Measurements from ENCODE around the gene LRCH1.

Gene LRCH1

DNA sequence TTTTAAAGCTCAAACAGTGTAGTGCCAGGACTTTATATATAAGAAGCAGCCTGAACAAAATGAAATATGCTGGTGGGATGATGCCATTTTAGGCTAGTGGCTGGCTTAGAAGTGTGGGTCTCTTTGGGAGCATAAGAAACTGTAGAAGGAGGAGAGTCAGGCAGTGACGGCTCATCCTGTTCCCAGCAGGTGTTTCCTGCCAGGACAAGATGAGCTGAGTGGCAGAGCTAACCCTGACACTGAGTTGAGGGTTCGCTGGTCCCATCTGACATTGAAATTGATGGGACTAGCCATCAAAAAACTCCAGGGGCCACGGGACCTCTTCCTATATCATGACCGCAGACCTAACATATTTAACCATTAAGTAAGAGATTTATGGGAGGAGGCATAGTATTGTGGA is 192.7 kb downstream of the LRCH1 start:
- ChIA-PET CTCF (no interaction called here), POLR2A (no interaction called here)
- no peak for DNase-seq (ENCODE audit: low read depth, low spot score)
- TF ChIP-seq, protein P1, sequence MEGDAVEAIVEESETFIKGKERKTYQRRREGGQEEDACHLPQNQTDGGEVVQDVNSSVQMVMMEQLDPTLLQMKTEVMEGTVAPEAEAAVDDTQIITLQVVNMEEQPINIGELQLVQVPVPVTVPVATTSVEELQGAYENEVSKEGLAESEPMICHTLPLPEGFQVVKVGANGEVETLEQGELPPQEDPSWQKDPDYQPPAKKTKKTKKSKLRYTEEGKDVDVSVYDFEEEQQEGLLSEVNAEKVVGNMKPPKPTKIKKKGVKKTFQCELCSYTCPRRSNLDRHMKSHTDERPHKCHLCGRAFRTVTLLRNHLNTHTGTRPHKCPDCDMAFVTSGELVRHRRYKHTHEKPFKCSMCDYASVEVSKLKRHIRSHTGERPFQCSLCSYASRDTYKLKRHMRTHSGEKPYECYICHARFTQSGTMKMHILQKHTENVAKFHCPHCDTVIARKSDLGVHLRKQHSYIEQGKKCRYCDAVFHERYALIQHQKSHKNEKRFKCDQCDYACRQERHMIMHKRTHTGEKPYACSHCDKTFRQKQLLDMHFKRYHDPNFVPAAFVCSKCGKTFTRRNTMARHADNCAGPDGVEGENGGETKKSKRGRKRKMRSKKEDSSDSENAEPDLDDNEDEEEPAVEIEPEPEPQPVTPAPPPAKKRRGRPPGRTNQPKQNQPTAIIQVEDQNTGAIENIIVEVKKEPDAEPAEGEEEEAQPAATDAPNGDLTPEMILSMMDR (IDR thresholded peaks at IDR 0.05; ENCODE audit: insufficient read depth, low read length, missing control alignments) = no peak
- H3K4me3 ChIP-seq (ENCODE audit: low read depth, low read length) = no peak overlapping the region

- POLR2A ChIA-PET = no interaction called here
Observed at GRCh38 chr13:46747031-46747820, 194.3 kb downstream of the LRCH1 start.

DNA sequence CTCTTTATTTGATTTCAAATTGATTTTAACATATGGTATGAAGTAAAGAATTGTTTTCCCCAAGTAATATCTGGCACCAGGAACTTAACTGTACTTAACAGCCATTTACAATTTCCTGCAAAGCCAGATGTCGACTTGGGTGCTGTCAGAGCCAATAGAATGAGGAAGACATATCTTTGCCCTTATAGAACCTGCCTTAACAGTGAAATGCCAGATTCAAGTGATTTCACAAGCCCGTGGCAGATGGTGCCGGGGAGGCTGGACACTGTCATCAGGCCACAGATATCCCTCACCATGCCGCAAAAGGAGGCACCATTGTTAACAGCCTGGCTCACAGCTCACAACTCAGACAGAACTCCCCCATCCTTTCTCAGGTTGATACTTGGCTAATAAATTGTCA is 195.3 kb downstream of the LRCH1 start:
- DNase-seq (ENCODE audit: low read depth, low spot score) = no peak
- TF ChIP-seq, protein P1 (IDR thresholded peaks at IDR 0.05; ENCODE audit: insufficient read depth, low read length, missing control alignments) = no peak
- POLR2A ChIA-PET = no interaction called here
- no peak overlapping the region for H3K4me3 ChIP-seq (ENCODE audit: low read depth, low read length)
- CTCF ChIA-PET = interaction anchor here (1.1 to 1.4 kb wide), 2 partner anchors 17 to 27 kb away, joined by 3 read pairs; no protein-coding TSS in a partner anchor

More at GRCh38 chr13:46747031-46747820, 194.3 kb downstream of the LRCH1 start:
- TF ChIP-seq, protein P1 (IDR thresholded peaks at IDR 0.05; ENCODE audit: insufficient read depth, low read length, missing control alignments) = no peak
- CTCF ChIA-PET = interaction anchor here (1.1 to 1.4 kb wide), 2 partner anchors 18 to 26 kb away, joined by 3 read pairs; no protein-coding TSS in a partner anchor
- no peak for DNase-seq (ENCODE audit: low read depth, low spot score)
- no peak overlapping the region for H3K4me3 ChIP-seq (ENCODE audit: low read depth, low read length)

DNA sequence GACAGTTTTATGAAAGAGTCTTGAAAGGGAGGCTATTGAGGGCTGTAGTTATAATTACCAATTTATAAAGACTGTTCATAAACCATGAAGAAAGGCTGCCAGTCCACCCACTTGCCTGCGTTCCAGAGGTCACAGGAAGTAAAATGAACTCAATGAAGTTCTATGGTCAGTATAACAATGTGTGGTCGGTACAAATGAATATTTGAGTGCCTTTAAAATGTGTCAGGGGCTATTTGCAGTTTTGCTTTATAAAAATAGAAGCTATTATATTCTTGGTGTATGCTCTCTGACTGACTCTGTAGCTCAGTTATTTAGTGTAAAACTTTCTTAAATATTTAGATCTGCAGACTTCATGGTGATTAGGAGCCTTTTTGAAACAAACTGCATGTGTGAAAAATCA is 197.0 kb downstream of the LRCH1 start:
- POLR2A ChIA-PET = no interaction called here
- H3K4me3 ChIP-seq (ENCODE audit: low read depth, low read length) = no peak overlapping the region
- no peak for DNase-seq (ENCODE audit: low read depth, low spot score)
- TF ChIP-seq, protein P1 (IDR thresholded peaks at IDR 0.05; ENCODE audit: insufficient read depth, low read length, missing control alignments) = no peak
- CTCF ChIA-PET = interaction anchor here (1.3 to 3.7 kb wide), 3 partner anchors 13 to 256 kb away, joined by 3 to 26 read pairs (median 4); no protein-coding TSS in a partner anchor

DNA sequence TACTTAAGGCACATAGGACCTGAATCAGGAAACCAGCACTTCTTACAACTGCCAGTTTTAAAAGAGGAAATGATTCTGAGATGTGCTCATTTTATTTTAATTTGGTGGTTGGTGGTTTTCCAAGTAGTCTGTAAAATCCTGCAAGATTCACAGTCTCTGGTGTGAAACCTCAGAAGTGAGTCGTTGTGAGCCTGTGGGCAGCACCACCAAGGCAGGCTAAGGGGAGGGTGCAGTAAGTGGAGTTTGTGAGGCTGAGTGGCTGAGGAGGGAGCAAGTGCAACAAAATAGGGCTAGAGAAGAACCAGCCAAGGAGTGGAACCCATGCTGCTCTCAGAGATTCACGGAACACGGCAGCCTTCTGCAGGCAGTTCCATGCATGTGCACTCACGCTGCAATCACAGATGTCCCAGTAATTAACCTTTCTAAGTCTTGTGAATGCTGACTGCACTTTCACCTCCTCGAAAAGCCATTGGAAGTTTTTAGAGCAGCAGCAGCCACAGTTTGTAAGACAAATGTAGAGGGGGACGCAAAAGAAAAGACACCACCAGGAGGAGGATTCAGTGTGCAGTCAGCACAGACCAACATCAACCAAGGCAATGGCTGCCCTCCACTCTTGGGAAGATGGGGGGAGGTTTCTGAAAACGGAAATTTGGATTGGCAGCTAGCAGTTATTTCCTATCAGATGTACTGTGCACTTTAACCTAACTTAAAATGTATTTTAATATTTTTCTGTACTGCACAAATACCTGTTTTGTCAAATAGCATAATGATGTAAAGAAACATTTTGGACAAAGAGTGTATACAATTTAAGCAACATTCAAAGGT is 199.1 kb downstream of the LRCH1 start:
- ChIA-PET POLR2A (no interaction called here), CTCF (interaction anchor here (0.8 to 3.7 kb wide), 3 partner anchors 11 to 1286 kb away, joined by 3 to 26 read pairs (median 3); no protein-coding TSS in a partner anchor)
- no peak overlapping the region for H3K4me3 ChIP-seq (ENCODE audit: low read depth, low read length)
- peak; percentile 19 for DNase-seq (ENCODE audit: low read depth, low spot score)
- TF ChIP-seq, protein P1 (IDR thresholded peaks at IDR 0.05; ENCODE audit: insufficient read depth, low read length, missing control alignments) = no peak

DNA sequence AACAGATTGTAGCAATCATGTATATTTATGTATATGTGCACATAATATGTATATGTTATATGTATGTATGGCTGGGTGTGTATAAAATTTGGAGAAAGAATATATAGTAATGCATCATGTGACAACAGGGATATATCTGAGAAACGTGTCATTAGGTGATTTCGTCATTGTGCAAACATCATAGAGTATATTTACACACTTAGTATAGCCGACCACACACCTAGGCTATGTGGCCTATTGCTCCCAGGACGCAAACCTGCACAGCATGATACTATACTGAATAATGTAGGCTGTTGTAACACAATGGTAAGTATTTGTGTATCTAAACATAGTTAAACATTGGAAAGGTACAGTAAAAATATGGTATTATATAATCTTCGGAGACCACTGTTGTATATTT is 200.2 kb downstream of the LRCH1 start:
- DNase-seq (ENCODE audit: low read depth, low spot score) = no peak
- H3K4me3 ChIP-seq (ENCODE audit: low read depth, low read length) = no peak overlapping the region
- ChIA-PET CTCF (interaction anchor here (3.7 kb wide), 1 partner anchor 10 kb away, joined by 26 read pairs; no protein-coding TSS in a partner anchor), POLR2A (no interaction called here)
- TF ChIP-seq, protein P1 (IDR thresholded peaks at IDR 0.05; ENCODE audit: insufficient read depth, low read length, missing control alignments) = no peak

Data from AG04449 (cell line).